ENCODE results near the gene TMEM222. TPM values are rescaled to one million over a fixed set of nuclear protein-coding genes. Genes with fewer than 3 reads are reported as not detected.
"Not testable (repeated sequence)": the region's sequence is repeated elsewhere in the genome, so short reads cannot be mapped to it uniquely, and the experiment has no call there.

The TMEM222 gene
- 10 to 100 TPM; 30.3 to 51.7 (median 36.9) TPM for polyA plus RNA-seq
- long read RNA-seq, donor 1 = 0 reads
- long read RNA-seq, donor 2, transcript TMEM222-211 (6 exons, 1,613 nt) = major isoform, 6 of 16 reads
- long read RNA-seq, donor 2, partial matches to known transcripts = 9 of 16 reads
- long read RNA-seq, donor 2, other reads (novel, unspliced or antisense) = 0 of 16 reads
- long read RNA-seq, donor 3, transcript TMEM222-211 (6 exons, 1,613 nt) = major isoform, 7 of 10 reads
- long read RNA-seq, donor 3, partial matches to known transcripts = 0 of 10 reads
- long read RNA-seq, donor 3, other reads (novel, unspliced or antisense) = 0 of 10 reads
- long read RNA-seq, donor 4 = 0 reads
- long read RNA-seq, donor 5, partial matches to known transcripts = 0 of 4 reads
- long read RNA-seq, donor 5, other reads (novel, unspliced or antisense) = 0 of 4 reads
- long read RNA-seq, donor 6, transcript TMEM222-211 (6 exons, 1,613 nt) = major isoform, 6 of 8 reads
- long read RNA-seq, donor 6, partial matches to known transcripts = 0 of 8 reads
- long read RNA-seq, donor 6, other reads (novel, unspliced or antisense) = 0 of 8 reads
- long read RNA-seq, donor 7 = 0 reads
- long read RNA-seq, donor 8, partial matches to known transcripts = 0 of 2 reads
- long read RNA-seq, donor 8, other reads (novel, unspliced or antisense) = 0 of 2 reads
- long read RNA-seq, donor 9, partial matches to known transcripts = 0 of 3 reads
- long read RNA-seq, donor 9, other reads (novel, unspliced or antisense) = 0 of 3 reads
- long read RNA-seq, donor 10, transcript TMEM222-211 (6 exons, 1,613 nt) = major isoform, 6 of 7 reads
- long read RNA-seq, donor 10, partial matches to known transcripts = 0 of 7 reads
- long read RNA-seq, donor 10, other reads (novel, unspliced or antisense) = 0 of 7 reads

GRCh38 chr1:27321813-27322568, at the start of gene TMEM222:
Gene TMEM222, plus strand, starts transcription at chr1:27322163. Its CDS starts 35 bp downstream, at chr1:27322198.
- Histone ChIP-seq H3K4me3 (ENCODE audit: low read depth in 1 of 3, low read length in 3 of 3) (peak within 1 kb of the TSS; percentile 78 to 91 (median 87)), H3K27me3 (ENCODE audit: control insufficient read depth in 3 of 3, insufficient read depth in 3 of 3, low read length in 3 of 3) (peaks cover 0 to 12% (median 0%) of the 10 kb centered on the region in 3 donors), H3K27ac (ENCODE audit: low read depth in 1 of 3, low read length in 2 of 3) (peak within 1 kb of the TSS; percentile 68 to 98 (median 90)), H3K9me3 (ENCODE audit: control insufficient read depth in 2 of 2, insufficient read depth in 1 of 2, low read depth in 1 of 2, low read length in 1 of 2) (no peaks in the 10 kb centered on the region), H3K4me1 (ENCODE audit: control insufficient read depth in 3 of 3, insufficient read depth in 2 of 3, low read depth in 1 of 3, low read length in 2 of 3) (peaks cover 0 to 9% (median 0%) of the 10 kb centered on the region in 3 donors), H3K36me3 (ENCODE audit: control insufficient read depth in 3 of 3, insufficient read depth in 2 of 3, low read depth in 1 of 3, low read length in 3 of 3) (peaks cover 4 to 24% (median 6%) of the 10 kb centered on the region in 3 donors)
- FAIRE-seq = no peak
- 0 to 1% (median 1%) methylated on average over 56 to 67 of the region's 67 CpGs for WGBS, 3 donors
- DNase-seq = peak; percentile 98 to 99

- Histone ChIP-seq H3K4me3 (ENCODE audit: low read depth in 1 of 3, low read length in 3 of 3) (no peak overlapping the region), H3K27ac (ENCODE audit: low read depth in 1 of 3, low read length in 2 of 3) (no peak overlapping the region), H3K27me3 (ENCODE audit: control insufficient read depth in 3 of 3, insufficient read depth in 3 of 3, low read length in 3 of 3) (no peaks in the 10 kb centered on the region), H3K9me3 (ENCODE audit: control insufficient read depth in 2 of 2, insufficient read depth in 1 of 2, low read depth in 1 of 2, low read length in 1 of 2) (peaks cover 0 to 6% of the 10 kb centered on the region in 2 donors), H3K36me3 (ENCODE audit: control insufficient read depth in 3 of 3, insufficient read depth in 2 of 3, low read depth in 1 of 3, low read length in 3 of 3) (peaks cover 0 to 11% (median 0%) of the 10 kb centered on the region in 3 donors), H3K4me1 (ENCODE audit: control insufficient read depth in 3 of 3, insufficient read depth in 2 of 3, low read depth in 1 of 3, low read length in 2 of 3) (no peaks in the 10 kb centered on the region)
- DNase-seq (no peak), FAIRE-seq (no peak)
- WGBS, 3 donors = 90 to 100% (median 91%) methylated on average over 1 of the region's 1 CpG
Measured at GRCh38 chr1:27274204-27274603, 47.8 kb upstream of the TMEM222 start.

GRCh38 chr1:27275696-27276095, 46.3 kb upstream of the TMEM222 start:
- no peak for FAIRE-seq
- peaks cover 0 to 7% (median 0%) of the 10 kb centered on the region in 3 donors for H3K36me3 ChIP-seq (ENCODE audit: control insufficient read depth in 3 of 3, insufficient read depth in 2 of 3, low read depth in 1 of 3, low read length in 3 of 3)
- no peak for DNase-seq
- no peak overlapping the region for H3K27ac ChIP-seq (ENCODE audit: low read depth in 1 of 3, low read length in 2 of 3)
- H3K4me3 ChIP-seq (ENCODE audit: low read depth in 1 of 3, low read length in 3 of 3) = no peak overlapping the region
- no peaks in the 10 kb centered on the region for H3K27me3 ChIP-seq (ENCODE audit: control insufficient read depth in 3 of 3, insufficient read depth in 3 of 3, low read length in 3 of 3)
- WGBS, 3 donors = 67 to 71% (median 68%) methylated on average over 3 of the region's 3 CpGs
- H3K4me1 ChIP-seq (ENCODE audit: control insufficient read depth in 3 of 3, insufficient read depth in 2 of 3, low read depth in 1 of 3, low read length in 2 of 3) = no peaks in the 10 kb centered on the region
- peaks cover 0 to 6% of the 10 kb centered on the region in 2 donors for H3K9me3 ChIP-seq (ENCODE audit: control insufficient read depth in 2 of 2, insufficient read depth in 1 of 2, low read depth in 1 of 2, low read length in 1 of 2)

- 48 to 50% (median 49%) methylated on average over 11 of the region's 11 CpGs for WGBS, 3 donors
- FAIRE-seq = no peak
Measured at GRCh38 chr1:27284425-27285273, 37.3 kb upstream of the TMEM222 start.

GRCh38 chr1:27285274-27285660, 36.7 kb upstream of the TMEM222 start:
- Histone ChIP-seq H3K27me3 (ENCODE audit: control insufficient read depth in 3 of 3, insufficient read depth in 3 of 3, low read length in 3 of 3) (no peaks in the 10 kb centered on the region), H3K4me3 (ENCODE audit: low read depth in 1 of 3, low read length in 3 of 3) (no peak overlapping the region), H3K36me3 (ENCODE audit: control insufficient read depth in 3 of 3, insufficient read depth in 2 of 3, low read depth in 1 of 3, low read length in 3 of 3) (peaks cover 3 to 27% (median 5%) of the 10 kb centered on the region in 3 donors), H3K27ac (ENCODE audit: low read depth in 1 of 3, low read length in 2 of 3) (no peak overlapping the region), H3K9me3 (ENCODE audit: control insufficient read depth in 2 of 2, insufficient read depth in 1 of 2, low read depth in 1 of 2, low read length in 1 of 2) (no peaks in the 10 kb centered on the region), H3K4me1 (ENCODE audit: control insufficient read depth in 3 of 3, insufficient read depth in 2 of 3, low read depth in 1 of 3, low read length in 2 of 3) (peaks cover 0 to 16% (median 3%) of the 10 kb centered on the region in 3 donors)
- FAIRE-seq (no peak), DNase-seq (no peak)
- 69 to 81% (median 77%) methylated on average over 2 of the region's 2 CpGs for WGBS, 3 donors

More at GRCh38 chr1:27284425-27285273, 37.3 kb upstream of the TMEM222 start:
- peak; percentile 83 to 88 for DNase-seq
- Histone ChIP-seq H3K36me3 (ENCODE audit: control insufficient read depth in 3 of 3, insufficient read depth in 2 of 3, low read depth in 1 of 3, low read length in 3 of 3) (peaks cover 3 to 23% (median 5%) of the 10 kb centered on the region in 3 donors), H3K9me3 (ENCODE audit: control insufficient read depth in 2 of 2, insufficient read depth in 1 of 2, low read depth in 1 of 2, low read length in 1 of 2) (no peaks in the 10 kb centered on the region), H3K27ac (ENCODE audit: low read depth in 1 of 3, low read length in 2 of 3) (no peak overlapping the region), H3K4me3 (ENCODE audit: low read depth in 1 of 3, low read length in 3 of 3) (no peak overlapping the region), H3K27me3 (ENCODE audit: control insufficient read depth in 3 of 3, insufficient read depth in 3 of 3, low read length in 3 of 3) (no peaks in the 10 kb centered on the region), H3K4me1 (ENCODE audit: control insufficient read depth in 3 of 3, insufficient read depth in 2 of 3, low read depth in 1 of 3, low read length in 2 of 3) (peaks cover 0 to 12% (median 3%) of the 10 kb centered on the region in 3 donors)

GRCh38 chr1:27285821-27286220, 36.1 kb upstream of the TMEM222 start:
- H3K27ac ChIP-seq (ENCODE audit: low read depth in 1 of 3, low read length in 2 of 3); H3K27me3 ChIP-seq (ENCODE audit: control insufficient read depth in 3 of 3, insufficient read depth in 3 of 3, low read length in 3 of 3); FAIRE-seq; H3K4me3 ChIP-seq (ENCODE audit: low read depth in 1 of 3, low read length in 3 of 3); H3K9me3 ChIP-seq (ENCODE audit: control insufficient read depth in 2 of 2, insufficient read depth in 1 of 2, low read depth in 1 of 2, low read length in 1 of 2); DNase-seq: not testable (repeated sequence)
- Histone ChIP-seq H3K4me1 (ENCODE audit: control insufficient read depth in 3 of 3, insufficient read depth in 2 of 3, low read depth in 1 of 3, low read length in 2 of 3) (peaks cover 0 to 21% (median 4%) of the 10 kb centered on the region in 3 donors), H3K36me3 (ENCODE audit: control insufficient read depth in 3 of 3, insufficient read depth in 2 of 3, low read depth in 1 of 3, low read length in 3 of 3) (peaks cover 3 to 29% (median 5%) of the 10 kb centered on the region in 3 donors)
- WGBS, 3 donors = 86 to 95% (median 91%) methylated on average over 7 of the region's 7 CpGs

- WGBS, 3 donors = 97 to 98% (median 98%) methylated on average over 15 to 29 of the region's 29 CpGs
- not testable (repeated sequence) for H3K4me3 ChIP-seq (ENCODE audit: low read depth in 1 of 3, low read length in 3 of 3); FAIRE-seq; H3K27ac ChIP-seq (ENCODE audit: low read depth in 1 of 3, low read length in 2 of 3); H3K9me3 ChIP-seq (ENCODE audit: control insufficient read depth in 2 of 2, insufficient read depth in 1 of 2, low read depth in 1 of 2, low read length in 1 of 2); DNase-seq; H3K27me3 ChIP-seq (ENCODE audit: control insufficient read depth in 3 of 3, insufficient read depth in 3 of 3, low read length in 3 of 3)
- Histone ChIP-seq H3K4me1 (ENCODE audit: control insufficient read depth in 3 of 3, insufficient read depth in 2 of 3, low read depth in 1 of 3, low read length in 2 of 3) (peaks cover 0 to 41% (median 9%) of the 10 kb centered on the region in 3 donors), H3K36me3 (ENCODE audit: control insufficient read depth in 3 of 3, insufficient read depth in 2 of 3, low read depth in 1 of 3, low read length in 3 of 3) (peaks cover 0 to 41% (median 7%) of the 10 kb centered on the region in 3 donors)
Measured at GRCh38 chr1:27289125-27289524, 32.8 kb upstream of the TMEM222 start.

All from small intestine (tissue), 16 donors.